HT1080 (cell line): ENCODE results near the gene SPATC1L. TPM values are rescaled to one million over a fixed set of nuclear protein-coding genes. Genes with fewer than 3 reads are reported as not detected.

Experiments used
- DNase-seq: peaks from one replicate; pipeline ENCODE4 v3.0.0-alpha.2; 2015; ENCODE audit warnings: low read depth
- total RNA-seq: library from RNA; depleted of rRNA; stranded (reverse); fragments of >200 nt; shearing (Covaris generic); gene quantifications from 2 replicates; pipeline ENCODE4 v1.2.3, GENCODE V29; 2014

The SPATC1L gene
- total RNA-seq, 1 experiment from 2014 or later: 16.4 TPM

GRCh38 chr21:46136739-46137349 lies 47.4 kb downstream of the SPATC1L start:
- DNase-seq: no peak

GRCh38 chr21:46135782-46136395 lies 48.4 kb downstream of the SPATC1L start:
- no peak for DNase-seq

- no peak for DNase-seq
Observed at GRCh38 chr21:46131838-46132651, 52.2 kb downstream of the SPATC1L start.

GRCh38 chr21:46131588-46131837 lies 52.7 kb downstream of the SPATC1L start:
- DNase-seq: no peak

GRCh38 chr21:46130831-46131587 lies 53.2 kb downstream of the SPATC1L start:
- DNase-seq: no peak

GRCh38 chr21:46129846-46130651 lies 54.2 kb downstream of the SPATC1L start:
- DNase-seq: no peak

GRCh38 chr21:46128933-46129571 lies 55.2 kb downstream of the SPATC1L start:
- no peak for DNase-seq

- no peak for DNase-seq
Observed at GRCh38 chr21:46128106-46128932, 55.9 kb downstream of the SPATC1L start.

- no peak for DNase-seq
Observed at GRCh38 chr21:46127239-46128105, 56.8 kb downstream of the SPATC1L start.

- no peak for DNase-seq
Observed at GRCh38 chr21:46126309-46127238, 57.7 kb downstream of the SPATC1L start.

GRCh38 chr21:46125846-46126301 lies 58.4 kb downstream of the SPATC1L start:
- no peak for DNase-seq

- no peak for DNase-seq
Observed at GRCh38 chr21:46124926-46125845, 59.1 kb downstream of the SPATC1L start.

GRCh38 chr21:46124083-46124925 lies 60.0 kb downstream of the SPATC1L start:
- no peak for DNase-seq

- no peak for DNase-seq
Observed at GRCh38 chr21:46122758-46123683, 61.2 kb downstream of the SPATC1L start.
